Myocyte (in vitro differentiated cells): Measurements from ENCODE around the gene LIN28B. TPM values are rescaled to one million over a fixed set of nuclear protein-coding genes. Genes with fewer than 3 reads are reported as not detected.
"Not testable (repeated sequence)": the region's sequence is repeated elsewhere in the genome, so short reads cannot be mapped to it uniquely, and the experiment has no call there.

Experiments used
- DNase-seq: peaks from one replicate; pipeline ENCODE4 v3.0.0-alpha.2; 2012; ENCODE audit warnings: low read depth
- polyA plus RNA-seq: library from polyadenylated mRNA; unstranded; fragments of >200 nt; gene quantifications from one replicate; pipeline ENCODE4 v1.2.1, GENCODE V29; 2012; ENCODE audit warnings: missing spikeins
- total RNA-seq: library from RNA; depleted of rRNA; stranded (reverse); fragments of >200 nt; gene quantifications from 2 replicates; pipeline ENCODE4 v1.2.3, GENCODE V29; 2014

Gene LIN28B
- not detected in 2 replicates for total RNA-seq
- not detected for polyA plus RNA-seq

DNA sequence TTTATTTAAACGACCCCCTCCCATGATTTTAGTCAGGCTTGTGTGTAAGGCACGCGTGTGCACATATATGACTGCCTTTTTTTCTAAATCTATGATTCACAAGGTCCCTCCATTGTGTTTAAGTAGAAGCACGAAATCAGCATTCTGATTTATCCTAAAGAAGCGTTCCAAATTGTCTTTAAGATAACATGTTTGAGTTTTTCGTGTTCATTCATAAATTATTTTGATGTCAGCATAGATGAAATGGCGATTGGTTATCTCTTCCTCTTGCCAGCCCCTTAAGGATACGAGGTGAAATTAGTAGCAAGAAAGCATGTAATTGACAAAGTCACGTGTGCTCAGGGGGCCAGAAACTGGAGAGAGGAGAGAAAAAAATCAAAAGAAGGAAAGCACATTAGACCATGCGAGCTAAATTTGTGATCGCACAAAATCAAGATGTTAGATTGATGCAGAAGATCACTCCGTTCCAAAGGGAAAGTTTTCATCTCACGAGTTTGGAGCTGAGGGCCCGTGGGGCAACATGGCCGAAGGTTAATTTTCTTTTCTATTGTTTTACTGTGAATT is at the start of gene LIN28B:
Gene LIN28B, plus strand, starts transcription at position 377 of the 564 bp plus-strand sequence. Its CDS starts 144 bp downstream, at position 521.
- no peak for DNase-seq

GRCh38 chr6:104908031-104908887 is 48.6 kb upstream of the LIN28B start:
- no peak for DNase-seq

DNA sequence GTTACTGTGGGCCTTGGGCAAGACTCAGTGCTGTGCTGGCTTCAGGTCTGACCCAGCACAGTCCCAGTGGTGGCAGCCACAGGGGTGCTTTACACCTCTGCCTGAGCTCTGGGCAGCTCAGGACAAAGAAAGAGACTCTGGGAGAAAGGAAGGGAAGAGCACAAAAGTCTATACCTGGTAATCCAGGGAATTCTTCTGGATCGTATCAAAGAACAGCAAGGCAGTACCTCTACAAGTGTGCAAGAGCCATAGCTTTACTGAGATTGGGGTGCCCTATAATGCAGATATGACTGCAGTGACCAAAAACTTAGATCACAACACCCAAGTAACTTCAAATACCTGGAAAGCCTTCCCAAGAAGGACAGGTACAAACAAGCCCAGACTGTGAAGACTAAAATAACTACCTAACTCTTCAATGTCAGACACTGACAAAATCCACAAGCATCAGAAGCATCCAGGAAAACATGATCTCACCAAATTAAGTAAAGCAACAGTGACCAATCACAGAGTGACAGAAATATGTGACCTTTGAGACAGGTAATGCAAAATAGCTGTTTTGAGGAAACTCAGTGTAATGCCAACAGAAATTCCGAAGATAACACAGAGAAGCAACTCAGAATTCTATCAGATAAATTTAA is 47.9 kb upstream of the LIN28B start:
- DNase-seq: no peak

GRCh38 chr6:104921896-104922295 is 35.0 kb upstream of the LIN28B start:
- DNase-seq: no peak

DNA sequence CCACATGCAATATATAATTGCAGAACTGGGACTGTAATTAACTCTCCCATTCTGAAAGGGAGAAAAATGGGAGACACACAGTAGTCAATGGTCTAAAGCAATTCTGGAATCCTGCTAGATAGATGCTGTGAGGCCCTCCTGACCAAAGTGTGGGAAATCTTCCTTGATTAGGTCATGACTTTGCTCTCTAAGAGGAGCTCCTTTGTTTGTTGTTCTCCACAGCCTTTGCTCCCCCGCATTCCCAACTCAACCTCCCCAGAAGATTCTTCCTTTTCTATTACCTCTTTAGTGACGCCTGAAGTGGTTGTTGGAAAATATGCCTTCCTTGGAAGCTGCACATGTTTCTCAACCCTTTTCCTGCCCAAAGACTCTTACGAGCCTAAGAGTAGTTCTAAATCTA is 28.8 kb upstream of the LIN28B start:
- DNase-seq: no peak

GRCh38 chr6:104929353-104929752 is 27.6 kb upstream of the LIN28B start:
- DNase-seq: no peak

DNA sequence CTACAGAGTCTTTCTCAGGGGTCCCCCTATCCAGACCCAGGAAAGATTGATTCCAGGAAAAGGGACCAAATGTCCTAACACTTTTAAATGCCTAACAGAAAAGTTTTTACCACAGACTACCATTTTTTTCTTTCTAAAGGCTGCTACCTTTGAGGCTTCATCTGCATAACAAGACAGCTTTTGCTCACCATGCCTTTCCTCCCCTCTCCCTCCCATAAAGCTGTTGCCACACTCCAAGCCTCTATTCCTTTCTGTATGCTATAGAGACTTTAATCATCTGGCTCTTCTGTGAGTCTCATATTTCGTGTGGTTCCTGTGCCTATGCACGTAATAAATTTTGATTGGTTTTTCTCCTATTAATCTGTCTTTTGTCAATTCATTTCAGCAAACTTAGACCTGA is 26.0 kb upstream of the LIN28B start:
- no peak for DNase-seq

DNA sequence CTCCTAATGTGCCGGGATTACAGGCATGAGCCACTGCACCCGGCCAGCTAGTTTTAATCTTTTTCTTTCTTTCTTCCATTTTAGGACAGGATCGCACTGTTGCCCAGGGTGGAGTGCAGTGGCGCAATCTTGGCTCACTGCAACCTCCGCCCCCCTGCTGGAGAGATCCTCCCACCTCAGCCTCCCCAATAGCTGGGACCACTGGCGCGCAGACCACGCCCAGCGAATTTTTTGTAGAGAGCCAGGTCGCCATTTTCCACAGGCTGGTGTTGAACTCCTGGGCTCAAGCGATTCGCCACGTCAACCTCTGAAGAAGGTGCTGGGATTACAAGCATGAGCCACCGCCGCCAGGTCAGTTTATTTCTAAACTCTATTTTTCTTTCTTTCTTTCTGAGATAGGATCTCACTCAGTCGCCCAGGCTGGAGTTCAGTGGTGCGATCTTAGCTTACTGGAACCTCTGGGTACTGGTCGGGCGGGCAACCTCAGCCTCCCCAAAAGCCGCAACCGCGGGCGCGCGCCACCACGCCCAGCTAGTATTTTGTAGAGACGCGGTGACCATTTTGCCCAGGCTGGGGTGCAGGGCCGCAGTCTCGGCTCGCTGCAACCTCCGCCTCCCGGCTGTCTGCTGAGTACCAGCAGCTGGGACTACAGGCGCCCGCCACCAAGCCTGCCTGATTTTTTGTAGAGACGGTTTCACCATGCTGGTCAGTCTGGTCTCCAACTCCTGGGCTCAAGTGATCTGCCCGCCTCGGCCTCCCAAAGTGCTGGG is 20.0 kb upstream of the LIN28B start:
- DNase-seq: no peak

GRCh38 chr6:104940238-104940892 is 16.5 kb upstream of the LIN28B start:
- DNase-seq: no peak

GRCh38 chr6:104940893-104941728 is 15.8 kb upstream of the LIN28B start:
- peak; percentile 32 for DNase-seq

- no peak for DNase-seq
Observed at GRCh38 chr6:104941729-104942091, 15.2 kb upstream of the LIN28B start.

DNA sequence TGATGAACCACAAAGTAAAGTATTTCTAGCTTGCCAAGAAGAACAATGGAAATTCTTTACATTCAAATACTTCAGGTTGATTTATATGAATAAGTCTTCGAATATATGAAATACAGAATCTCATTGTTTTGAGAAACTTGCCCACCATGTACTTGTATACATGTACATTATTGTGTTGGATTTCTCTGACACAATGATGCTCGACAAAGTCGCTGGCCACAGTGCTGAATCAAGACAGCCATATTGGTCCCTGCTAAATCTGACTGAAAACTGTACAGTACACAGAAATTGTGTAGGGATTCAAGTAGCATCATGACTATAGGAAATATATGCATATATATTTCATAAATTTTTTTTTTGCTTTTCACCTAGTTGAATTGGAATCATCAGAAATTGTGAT is 13.1 kb upstream of the LIN28B start:
- peak; percentile 52 for DNase-seq

DNA sequence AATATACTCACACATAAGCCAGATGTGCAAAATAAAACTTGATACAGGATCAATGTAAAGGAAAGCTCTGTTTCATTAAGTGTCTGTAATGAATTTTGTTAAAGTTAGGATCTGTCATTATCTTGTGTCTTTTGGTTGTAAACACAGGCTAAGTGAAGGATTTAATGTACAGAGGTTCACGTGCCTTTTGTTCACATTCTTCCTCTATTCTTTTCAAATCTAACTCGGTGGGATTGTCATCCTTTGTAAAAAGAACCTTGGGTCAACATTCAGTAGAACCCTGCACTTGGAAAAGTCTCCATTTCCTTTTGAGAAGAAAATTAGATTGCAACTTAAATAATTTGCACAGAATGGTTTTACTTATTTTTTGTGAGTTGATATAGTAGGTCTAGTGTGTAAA is 7.7 kb upstream of the LIN28B start:
- DNase-seq: no peak

- no peak for DNase-seq
Observed at GRCh38 chr6:104951677-104952076, 5.2 kb upstream of the LIN28B start.

DNA sequence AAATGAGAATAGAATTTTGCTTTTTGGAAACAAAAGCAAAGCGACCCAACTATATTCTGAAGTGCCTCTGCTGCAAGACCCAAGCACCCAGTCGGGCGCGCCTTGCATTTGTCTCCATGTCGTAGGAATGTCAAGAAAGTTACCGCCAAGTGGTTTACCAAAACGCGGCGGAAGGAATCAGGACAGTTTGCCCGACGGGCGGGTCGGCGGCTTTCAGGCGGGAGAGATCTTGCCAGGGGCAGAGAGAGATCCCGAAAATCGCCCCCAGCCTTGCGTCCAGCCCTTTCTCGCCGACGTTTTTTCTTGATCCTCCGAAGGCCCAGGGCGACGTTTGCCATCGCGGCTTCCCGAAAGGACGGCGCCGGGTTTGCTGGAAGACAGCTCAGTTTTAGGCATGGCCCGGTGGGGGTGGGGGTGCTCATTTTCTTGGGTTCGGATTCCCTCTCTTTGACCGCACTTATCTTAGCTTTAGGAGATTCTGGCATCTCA is 4.0 kb upstream of the LIN28B start:
- DNase-seq: no peak

GRCh38 chr6:104953400-104954189 is 3.3 kb upstream of the LIN28B start:
- not testable (repeated sequence) for DNase-seq

DNA sequence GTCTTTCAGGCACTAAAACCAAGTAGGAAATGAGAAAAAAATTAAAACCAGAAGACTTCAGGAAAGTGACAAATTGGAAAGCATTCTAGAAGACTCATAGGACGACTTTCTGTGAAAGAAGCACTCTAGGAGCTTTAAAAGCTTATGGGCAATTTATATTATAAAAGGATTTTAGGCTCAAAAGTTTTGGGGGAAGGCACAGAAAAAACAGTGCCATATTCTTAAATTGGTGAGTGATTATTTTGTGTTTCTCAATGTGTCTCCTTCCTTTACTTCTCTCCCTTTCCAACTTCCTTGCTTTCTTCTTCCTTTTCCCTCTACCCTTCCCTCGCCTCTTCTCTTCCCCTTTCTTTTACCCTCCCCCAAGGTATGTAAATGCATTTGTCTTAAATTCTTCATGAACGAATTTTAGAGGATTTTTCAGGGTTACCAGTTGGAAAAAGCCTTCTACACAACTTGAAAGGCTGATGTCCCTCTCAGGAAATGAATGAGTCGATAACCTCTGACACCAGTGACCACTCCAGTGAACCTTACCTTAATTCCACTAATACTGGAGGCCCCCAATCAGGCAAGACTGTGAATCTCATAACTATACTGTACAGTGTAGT is 2.6 kb upstream of the LIN28B start:
- DNase-seq: no peak

- DNase-seq: no peak
Observed at GRCh38 chr6:104955491-104955890, 1.4 kb upstream of the LIN28B start.
